ENCODE results near the gene HOXB6.

Gene HOXB6

DNA sequence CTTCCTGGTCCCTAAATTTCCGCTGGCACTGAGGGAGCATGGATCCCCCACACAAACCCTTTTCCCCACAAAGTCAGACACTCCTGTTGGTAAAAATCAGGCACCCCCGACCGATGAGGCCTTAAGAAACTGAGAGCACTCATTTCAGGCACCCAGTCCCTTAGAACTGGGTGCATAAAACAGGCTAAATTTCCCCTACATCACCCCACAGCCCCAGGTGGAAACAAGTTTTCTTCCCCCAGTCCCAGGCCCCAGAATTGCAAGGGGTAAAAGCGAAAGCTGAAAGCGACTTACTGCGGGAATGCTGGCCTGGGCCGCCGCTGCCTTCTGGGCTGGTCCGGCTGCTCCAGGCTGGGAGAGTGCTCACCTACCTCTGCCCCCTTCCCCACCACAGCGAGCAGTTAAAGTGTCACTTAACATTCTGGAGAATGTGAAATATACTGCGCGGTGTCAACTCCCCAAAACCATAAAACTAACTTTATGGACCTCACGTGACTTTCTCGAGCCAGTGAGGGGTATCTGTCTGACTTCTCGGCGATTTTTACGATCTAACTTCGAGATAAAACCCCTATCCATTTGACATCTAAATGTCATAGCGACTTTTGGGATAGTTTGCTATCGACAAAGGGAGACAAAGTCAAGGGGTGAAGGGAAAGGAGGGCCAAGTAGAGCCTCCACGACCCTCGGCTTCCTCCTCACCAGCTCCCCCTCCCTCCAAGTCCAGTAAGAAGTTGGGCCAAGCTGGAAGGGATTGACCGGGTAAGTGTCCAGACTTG is 14.8 kb downstream of the HOXB6 start, which contains the start of gene HOXB3:
Gene HOXB3, minus strand, starts transcription at position 411 of the 776 bp plus-strand sequence. CDS start 37,767 bp downstream, outside the sequence.
- H3K4me1 ChIP-seq (ENCODE audit: control insufficient read depth, insufficient read depth, low read length) = peaks cover 50% of the 10 kb centered on the region
- peak within 1 kb of the TSS; percentile 37 for H3K27ac ChIP-seq (ENCODE audit: low read length)

DNA sequence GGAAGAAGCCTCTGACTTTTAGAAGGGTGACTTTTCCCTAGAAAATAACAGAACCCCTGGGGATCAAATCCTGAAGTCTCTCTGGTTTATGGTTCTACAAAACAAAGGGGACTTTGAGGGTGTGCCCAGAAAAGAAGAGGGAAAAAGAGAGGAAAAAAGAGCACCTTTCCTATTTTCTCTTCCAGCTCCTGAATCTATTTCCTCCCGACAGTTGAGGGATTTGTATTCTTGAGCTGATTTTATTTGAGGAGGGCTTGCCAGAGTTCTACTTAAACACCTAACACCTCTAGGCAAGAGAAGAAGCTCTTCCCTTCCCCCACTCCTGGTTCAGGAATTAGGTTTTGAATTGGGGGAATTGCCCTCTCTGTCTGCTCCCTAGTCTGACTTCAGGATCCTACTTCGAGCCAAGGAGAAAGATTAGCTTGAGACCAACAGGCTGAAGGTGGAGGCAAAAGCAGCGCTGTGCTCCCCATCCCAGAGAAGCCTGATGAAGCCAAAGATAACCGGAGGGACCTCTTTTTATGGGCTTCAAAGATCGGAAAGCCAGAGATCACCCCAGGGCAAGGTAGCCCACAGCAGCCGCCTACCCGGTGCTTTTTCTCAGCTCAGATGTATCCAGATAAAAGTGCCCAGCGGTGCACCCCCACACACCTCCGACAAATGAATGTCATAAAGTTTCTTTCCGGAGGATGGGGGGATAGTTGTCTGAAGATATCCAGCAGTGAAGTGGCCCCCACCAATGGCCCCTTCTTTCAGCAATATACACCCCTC is 15.5 kb downstream of the HOXB6 start:
- Histone ChIP-seq H3K27me3 (ENCODE audit: control insufficient read depth in 1 of 2, insufficient read depth in 2 of 2, low read length in 2 of 2) (peaks cover 5 to 57% of the 10 kb centered on the region in 2 donors), H3K4me1 (ENCODE audit: control insufficient read depth, insufficient read depth, low read length) (peaks cover 51% of the 10 kb centered on the region)

More for the DNA sequence above, 14.8 kb downstream of the HOXB6 start, which contains the start of gene HOXB3:
- peak within 1 kb of the TSS; percentile 16 to 65 for H3K4me3 ChIP-seq (ENCODE audit: low read length in 2 of 2)
- peak within 1 kb of the TSS in 1 of 2 donors; percentile 51 for H3K9ac ChIP-seq (ENCODE audit: low read length in 2 of 2)
- peaks cover 10 to 65% of the 10 kb centered on the region in 2 donors for H3K27me3 ChIP-seq (ENCODE audit: control insufficient read depth in 1 of 2, insufficient read depth in 2 of 2, low read length in 2 of 2)
- no peaks in the 10 kb centered on the region for H3K36me3 ChIP-seq (ENCODE audit: control insufficient read depth in 2 of 2, insufficient read depth in 2 of 2, low read length in 2 of 2)
- no peaks in the 10 kb centered on the region for H3K9me3 ChIP-seq (ENCODE audit: control insufficient read depth in 2 of 2, low read length in 2 of 2)

DNA sequence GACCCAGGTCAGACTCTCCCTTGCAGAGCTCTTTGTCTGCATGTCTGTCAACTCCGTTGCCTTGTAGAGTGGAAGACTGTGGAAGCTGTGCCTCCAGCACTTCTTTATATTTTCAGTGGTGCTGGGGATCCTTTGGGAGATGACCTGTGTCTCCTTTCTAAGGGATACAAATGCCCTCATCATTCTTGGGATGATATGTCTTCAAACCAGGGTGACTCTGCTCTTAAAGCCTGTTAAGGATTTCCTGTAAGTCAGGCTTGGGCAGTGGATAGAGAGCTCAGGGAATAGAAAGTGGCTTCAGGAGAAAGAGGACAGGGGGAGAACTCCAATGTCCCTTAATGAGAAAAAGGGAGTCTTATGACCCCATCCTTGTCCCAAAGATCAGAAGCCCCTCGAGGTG is 16.3 kb downstream of the HOXB6 start:
- H3K36me3 ChIP-seq (ENCODE audit: control insufficient read depth in 2 of 2, insufficient read depth in 2 of 2, low read length in 2 of 2) = no peaks in the 10 kb centered on the region
- peaks cover 5 to 55% of the 10 kb centered on the region in 2 donors for H3K27me3 ChIP-seq (ENCODE audit: control insufficient read depth in 1 of 2, insufficient read depth in 2 of 2, low read length in 2 of 2)
- H3K9ac ChIP-seq (ENCODE audit: low read length in 2 of 2) = peak overlapping the region in 1 of 2 donors; percentile 22
- H3K4me3 ChIP-seq (ENCODE audit: low read length in 2 of 2) = peak overlapping the region in 1 of 2 donors; percentile 49
- no peaks in the 10 kb centered on the region for H3K9me3 ChIP-seq (ENCODE audit: control insufficient read depth in 2 of 2, low read length in 2 of 2)
- H3K27ac ChIP-seq (ENCODE audit: low read length) = no peak overlapping the region
- peaks cover 53% of the 10 kb centered on the region for H3K4me1 ChIP-seq (ENCODE audit: control insufficient read depth, insufficient read depth, low read length)

More for the DNA sequence above, 15.5 kb downstream of the HOXB6 start:
- H3K9me3 ChIP-seq (ENCODE audit: control insufficient read depth in 2 of 2, low read length in 2 of 2) = no peaks in the 10 kb centered on the region
- H3K36me3 ChIP-seq (ENCODE audit: control insufficient read depth in 2 of 2, insufficient read depth in 2 of 2, low read length in 2 of 2) = no peaks in the 10 kb centered on the region
- H3K9ac ChIP-seq (ENCODE audit: low read length in 2 of 2) = peak overlapping the region in 1 of 2 donors; percentile 47
- peak overlapping the region; percentile 31 for H3K27ac ChIP-seq (ENCODE audit: low read length)
- peak overlapping the region; percentile 16 to 65 for H3K4me3 ChIP-seq (ENCODE audit: low read length in 2 of 2)

DNA sequence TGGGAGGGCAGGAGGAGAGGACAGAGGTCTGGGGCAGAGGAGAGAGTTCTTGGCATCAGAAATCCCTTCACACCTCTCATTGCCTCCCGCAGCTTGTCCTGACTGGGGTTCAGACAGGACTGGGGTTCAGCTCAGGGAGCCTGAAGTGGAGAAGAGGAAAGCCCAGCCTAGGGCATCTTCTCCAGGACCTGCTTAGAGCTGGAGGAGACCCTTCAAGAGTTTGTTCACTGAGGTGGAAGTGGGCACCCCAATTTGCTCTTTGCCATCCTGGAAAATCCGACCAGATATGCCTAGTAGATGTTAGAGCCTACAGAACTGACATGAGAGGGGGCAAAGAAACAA is 16.7 kb downstream of the HOXB6 start:
- H3K4me3 ChIP-seq (ENCODE audit: low read length in 2 of 2) = peak overlapping the region in 1 of 2 donors; percentile 49
- peak overlapping the region in 1 of 2 donors; percentile 21 for H3K9ac ChIP-seq (ENCODE audit: low read length in 2 of 2)
- H3K9me3 ChIP-seq (ENCODE audit: control insufficient read depth in 2 of 2, low read length in 2 of 2) = no peaks in the 10 kb centered on the region
- H3K4me1 ChIP-seq (ENCODE audit: control insufficient read depth, insufficient read depth, low read length) = peaks cover 53% of the 10 kb centered on the region
- no peaks in the 10 kb centered on the region for H3K36me3 ChIP-seq (ENCODE audit: control insufficient read depth in 2 of 2, insufficient read depth in 2 of 2, low read length in 2 of 2)
- peaks cover 2 to 53% of the 10 kb centered on the region in 2 donors for H3K27me3 ChIP-seq (ENCODE audit: control insufficient read depth in 1 of 2, insufficient read depth in 2 of 2, low read length in 2 of 2)
- peak overlapping the region; percentile 85 for H3K27ac ChIP-seq (ENCODE audit: low read length)

DNA sequence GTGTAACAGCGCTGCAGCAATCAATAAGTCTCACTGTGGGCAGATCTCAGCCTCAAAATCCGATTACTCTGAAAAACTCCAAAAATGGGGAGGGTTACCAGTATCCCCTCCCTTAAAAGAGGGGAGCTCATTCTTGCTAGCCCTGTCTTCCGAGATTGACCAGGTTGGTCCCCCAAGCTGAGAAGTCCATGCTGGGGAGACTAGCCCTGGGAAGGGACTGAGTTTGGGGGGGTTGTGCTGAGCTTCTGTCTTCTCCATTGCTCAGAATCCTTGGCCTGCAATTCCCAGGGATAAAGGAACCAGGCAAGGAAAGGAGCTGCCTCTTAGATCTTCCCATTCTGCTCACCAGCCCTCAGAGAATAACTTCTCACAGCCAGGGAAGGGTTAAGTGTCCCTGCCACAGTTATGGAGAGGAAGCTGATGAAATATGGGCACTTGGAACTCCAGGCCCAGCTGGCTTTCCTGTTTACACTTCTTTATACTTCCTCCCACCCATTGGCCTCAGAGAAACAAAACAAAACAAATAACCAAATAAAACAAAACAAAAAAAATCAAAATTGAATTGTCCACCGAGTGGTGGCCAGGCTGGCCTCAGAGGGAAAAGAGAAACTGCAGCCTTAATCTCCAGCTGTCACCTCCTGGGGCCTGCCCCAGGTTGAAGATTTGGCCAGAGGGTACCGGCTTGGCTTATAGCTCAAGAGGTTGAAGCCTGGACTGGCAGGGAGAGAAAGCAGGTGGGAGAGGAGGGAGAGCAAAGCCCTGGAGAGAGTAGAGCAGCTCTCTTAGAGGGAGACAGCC is 17.3 kb downstream of the HOXB6 start:
- H3K4me1 ChIP-seq (ENCODE audit: control insufficient read depth, insufficient read depth, low read length) = peaks cover 53% of the 10 kb centered on the region
- H3K27me3 ChIP-seq (ENCODE audit: control insufficient read depth in 1 of 2, insufficient read depth in 2 of 2, low read length in 2 of 2) = peaks cover 2 to 55% of the 10 kb centered on the region in 2 donors
- H3K9me3 ChIP-seq (ENCODE audit: control insufficient read depth in 2 of 2, low read length in 2 of 2) = no peaks in the 10 kb centered on the region
- H3K27ac ChIP-seq (ENCODE audit: low read length) = peak overlapping the region; percentile 85
- no peaks in the 10 kb centered on the region for H3K36me3 ChIP-seq (ENCODE audit: control insufficient read depth in 2 of 2, insufficient read depth in 2 of 2, low read length in 2 of 2)
- H3K9ac ChIP-seq (ENCODE audit: low read length in 2 of 2) = peak overlapping the region in 1 of 2 donors; percentile 21
- peak overlapping the region in 1 of 2 donors; percentile 97 for H3K4me3 ChIP-seq (ENCODE audit: low read length in 2 of 2)

DNA sequence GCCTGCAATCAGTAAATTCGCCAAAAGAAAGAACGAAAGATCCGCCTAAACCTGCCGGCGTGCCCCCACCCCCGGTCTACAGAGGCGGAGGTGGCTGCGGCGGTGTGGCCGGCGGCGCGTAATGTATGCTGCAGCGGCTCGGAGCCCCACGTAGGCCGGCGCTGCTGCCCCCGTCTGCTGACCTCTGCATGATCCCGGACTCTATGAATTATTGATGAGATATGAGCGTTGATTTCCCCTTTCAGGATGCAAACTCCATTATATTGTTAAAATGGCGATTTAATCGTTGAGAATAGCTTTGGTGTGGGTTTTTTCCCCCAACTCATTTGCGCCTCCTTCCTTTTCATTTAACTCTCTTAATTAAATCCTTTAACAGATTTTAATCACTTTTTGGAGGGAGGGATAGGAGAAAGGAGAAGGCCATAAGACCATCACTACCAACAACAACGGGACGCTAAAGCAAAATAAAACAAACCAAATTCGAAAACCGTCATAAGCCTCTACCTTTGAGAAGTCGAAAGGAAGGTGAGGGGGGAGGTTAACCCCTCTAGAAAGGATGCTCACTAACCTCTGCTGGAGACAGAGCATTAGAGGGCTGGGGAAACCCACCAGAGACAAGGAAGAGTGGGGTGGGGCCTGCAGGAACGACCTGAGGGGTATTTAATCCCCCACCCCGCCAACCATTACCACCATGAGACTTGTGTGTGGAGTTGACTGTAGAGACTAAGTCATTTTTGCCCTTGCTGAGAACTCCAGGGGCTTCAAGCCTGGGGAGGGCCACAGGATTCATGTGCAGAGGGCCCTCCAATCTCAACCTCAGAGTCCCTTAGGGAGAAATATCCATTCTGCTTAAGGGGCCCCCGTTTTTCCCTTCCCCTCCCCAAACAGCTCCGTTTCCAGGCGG is 18.2 kb downstream of the HOXB6 start:
- Histone ChIP-seq H3K9ac (ENCODE audit: low read length in 2 of 2) (peak overlapping the region in 1 of 2 donors; percentile 81), H3K4me1 (ENCODE audit: control insufficient read depth, insufficient read depth, low read length) (peaks cover 50% of the 10 kb centered on the region), H3K9me3 (ENCODE audit: control insufficient read depth in 2 of 2, low read length in 2 of 2) (no peaks in the 10 kb centered on the region), H3K4me3 (ENCODE audit: low read length in 2 of 2) (peak overlapping the region; percentile 88 to 97), H3K36me3 (ENCODE audit: control insufficient read depth in 2 of 2, insufficient read depth in 2 of 2, low read length in 2 of 2) (no peaks in the 10 kb centered on the region), H3K27ac (ENCODE audit: low read length) (peak overlapping the region; percentile 85), H3K27me3 (ENCODE audit: control insufficient read depth in 1 of 2, insufficient read depth in 2 of 2, low read length in 2 of 2) (peaks cover 2 to 55% of the 10 kb centered on the region in 2 donors)

DNA sequence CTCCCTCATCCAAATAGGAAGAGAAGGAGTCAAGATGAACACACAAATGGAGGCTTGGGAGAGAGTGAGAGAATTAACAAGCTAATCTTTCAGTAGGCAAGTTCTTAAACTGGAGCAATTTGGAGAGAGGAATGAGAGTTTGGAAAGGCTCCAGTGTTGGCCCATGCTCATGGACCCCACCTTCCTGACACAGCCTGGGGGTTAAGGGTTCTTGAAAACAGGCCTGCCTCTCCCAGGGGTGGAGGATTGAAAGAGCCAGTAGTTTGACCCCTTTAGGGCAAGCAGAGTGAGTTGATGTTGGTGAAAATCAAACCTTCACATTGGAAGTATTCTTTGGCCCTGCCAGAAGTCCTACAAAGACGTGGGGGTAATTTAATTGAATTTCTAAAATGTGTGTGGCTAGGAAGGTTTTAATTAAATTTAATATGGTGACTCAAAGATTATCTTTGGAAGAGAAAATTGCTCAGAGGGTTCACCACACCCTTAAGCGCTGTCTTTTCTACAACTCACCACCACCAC is 20.5 kb downstream of the HOXB6 start:
- peaks cover 56% of the 10 kb centered on the region for H3K4me1 ChIP-seq (ENCODE audit: control insufficient read depth, insufficient read depth, low read length)
- H3K9ac ChIP-seq (ENCODE audit: low read length in 2 of 2) = no peak overlapping the region
- no peaks in the 10 kb centered on the region for H3K36me3 ChIP-seq (ENCODE audit: control insufficient read depth in 2 of 2, insufficient read depth in 2 of 2, low read length in 2 of 2)
- H3K9me3 ChIP-seq (ENCODE audit: control insufficient read depth in 2 of 2, low read length in 2 of 2) = no peaks in the 10 kb centered on the region
- H3K27me3 ChIP-seq (ENCODE audit: control insufficient read depth in 1 of 2, insufficient read depth in 2 of 2, low read length in 2 of 2) = peaks cover 0 to 51% of the 10 kb centered on the region in 2 donors
- H3K27ac ChIP-seq (ENCODE audit: low read length) = no peak overlapping the region
- peak overlapping the region in 1 of 2 donors; percentile 55 for H3K4me3 ChIP-seq (ENCODE audit: low read length in 2 of 2)

DNA sequence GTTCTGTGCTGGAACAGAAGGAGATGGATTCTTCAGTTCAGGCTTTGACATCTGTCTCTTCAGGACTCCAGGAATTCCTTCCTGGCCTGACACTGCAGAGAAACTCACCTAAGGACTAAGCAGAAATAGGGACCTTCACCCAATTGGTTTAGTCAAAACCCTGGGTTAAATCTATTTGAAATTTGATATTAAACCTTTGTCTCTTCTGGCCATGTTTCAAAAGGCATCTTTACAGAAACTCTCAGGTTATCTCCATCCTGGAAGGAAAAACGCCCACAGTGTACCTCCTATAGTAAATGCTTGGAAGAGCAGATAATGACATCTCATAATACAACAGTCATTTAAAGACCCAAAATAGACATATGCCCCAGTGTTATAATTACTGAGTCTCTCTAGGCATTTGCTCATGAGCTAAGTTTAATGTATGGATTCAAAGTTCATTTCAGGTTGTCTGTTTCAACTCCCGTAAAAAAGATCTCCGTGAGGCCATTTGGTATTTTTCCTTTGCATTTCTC is 21.0 kb downstream of the HOXB6 start:
- peaks cover 0 to 52% of the 10 kb centered on the region in 2 donors for H3K27me3 ChIP-seq (ENCODE audit: control insufficient read depth in 1 of 2, insufficient read depth in 2 of 2, low read length in 2 of 2)
- peak overlapping the region; percentile 92 for H3K27ac ChIP-seq (ENCODE audit: low read length)
- H3K4me1 ChIP-seq (ENCODE audit: control insufficient read depth, insufficient read depth, low read length) = peaks cover 58% of the 10 kb centered on the region
- H3K9ac ChIP-seq (ENCODE audit: low read length in 2 of 2) = no peak overlapping the region
- H3K36me3 ChIP-seq (ENCODE audit: control insufficient read depth in 2 of 2, insufficient read depth in 2 of 2, low read length in 2 of 2) = no peaks in the 10 kb centered on the region
- H3K9me3 ChIP-seq (ENCODE audit: control insufficient read depth in 2 of 2, low read length in 2 of 2) = no peaks in the 10 kb centered on the region
- H3K4me3 ChIP-seq (ENCODE audit: low read length in 2 of 2) = no peak overlapping the region

DNA sequence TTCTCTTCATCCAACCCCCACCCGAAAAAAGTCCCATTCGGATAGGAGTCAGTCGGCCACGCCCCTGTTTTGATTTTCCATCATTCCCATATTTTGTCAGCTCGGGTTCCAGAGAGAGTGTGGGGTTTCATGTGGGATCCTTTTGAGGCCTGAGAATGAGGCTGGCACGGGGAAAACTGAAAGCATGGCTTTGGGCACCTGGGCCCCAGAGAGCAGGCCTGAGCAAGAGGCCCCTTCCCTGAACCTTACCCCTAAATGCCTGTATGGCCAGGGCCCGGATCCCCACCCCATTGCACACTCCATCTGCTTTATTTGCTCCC is 22.1 kb downstream of the HOXB6 start:
- H3K36me3 ChIP-seq (ENCODE audit: control insufficient read depth in 2 of 2, insufficient read depth in 2 of 2, low read length in 2 of 2) = no peaks in the 10 kb centered on the region
- H3K9ac ChIP-seq (ENCODE audit: low read length in 2 of 2) = peak overlapping the region; percentile 74 to 94
- H3K27ac ChIP-seq (ENCODE audit: low read length) = peak overlapping the region; percentile 92
- H3K4me3 ChIP-seq (ENCODE audit: low read length in 2 of 2) = peak overlapping the region; percentile 50 to 84
- peaks cover 0 to 48% of the 10 kb centered on the region in 2 donors for H3K27me3 ChIP-seq (ENCODE audit: control insufficient read depth in 1 of 2, insufficient read depth in 2 of 2, low read length in 2 of 2)
- peaks cover 64% of the 10 kb centered on the region for H3K4me1 ChIP-seq (ENCODE audit: control insufficient read depth, insufficient read depth, low read length)
- H3K9me3 ChIP-seq (ENCODE audit: control insufficient read depth in 2 of 2, low read length in 2 of 2) = no peaks in the 10 kb centered on the region

All from stomach smooth muscle (tissue), 2 donors.